ENCODE measurements around the gene DPP3.

- TF ChIP-seq CTCF (conservative IDR thresholded peaks at IDR 0.05; ENCODE audit: low read depth, low read length) (no peak), POLR2A (IDR thresholded peaks at IDR 0.05; ENCODE audit: low read depth, low read length) (no peak), ELK1 (IDR thresholded peaks at IDR 0.05; ENCODE audit: borderline replicate concordance, low read depth, low read length) (no peak), RFX5 (IDR thresholded peaks at IDR 0.05; ENCODE audit: low read depth, low read length) (no peak), CHD1 (IDR thresholded peaks at IDR 0.05; ENCODE audit: low read depth, low read length) (no peak), RAD21 (IDR thresholded peaks at IDR 0.05; ENCODE audit: low read length) (no peak), USF2 (IDR thresholded peaks at IDR 0.05; ENCODE audit: low read depth, low read length) (no peak), BHLHE40 (IDR thresholded peaks at IDR 0.05; ENCODE audit: low read depth, low read length) (no peak), SMC3 (IDR thresholded peaks at IDR 0.05; ENCODE audit: low read depth, low read length) (no peak), RCOR1 (IDR thresholded peaks at IDR 0.05; ENCODE audit: insufficient replicate concordance, low read length) (no peak), FOS (IDR thresholded peaks at IDR 0.05; ENCODE audit: low read depth, low read length) (no peak)
Observed at GRCh38 chr11:66471142-66471541, 9.1 kb upstream of the DPP3 start.

Measured in IMR-90 (cell line).